Fibroblast of lung (primary cell): ENCODE results near the gene XPO5.

ENCODE experiments used
- CTCF ChIP-seq, 2 donors: IDR thresholded peaks in 1 of 2; conservative IDR thresholded peaks in 1 of 2; 1 replicate in 1 of 2; 2 replicates in 1 of 2; pipeline ENCODE4 v1.5.1; 2011 to 2012; ENCODE audit warnings: low read length in 2 of 2, control low read depth in 1 of 2, inconsistent platforms in 1 of 2, low read depth in 1 of 2, mild to moderate bottlenecking in 1 of 2
- EZH2 ChIP-seq: IDR thresholded peaks from 2 replicates; pipeline ENCODE4 v1.5.1; 2012; ENCODE audit warnings: low read length, control low read depth, mild to moderate bottlenecking; ENCODE audit errors: missing control alignments

- no peak for TF ChIP-seq CTCF (conservative IDR thresholded peaks at IDR 0.05 in 1 of 2, IDR thresholded peaks at IDR 0.05 in 1 of 2; ENCODE audit: low read depth in 1 of 2, low read length in 2 of 2)
- TF ChIP-seq EZH2: no peak
Measured at GRCh38 chr6:43505718-43506117, 70.1 kb downstream of the XPO5 start.
